ENCODE results near the gene CCDC117. TPM values are rescaled to one million over a fixed set of nuclear protein-coding genes. Genes with fewer than 3 reads are reported as not detected.
"Not testable (repeated sequence)": the region's sequence is repeated elsewhere in the genome, so short reads cannot be mapped to it uniquely, and the experiment has no call there.

CCDC117 gene
- total and polyA plus RNA-seq, 9 donors: 11.7 to 34.2 (median 22.8) TPM

- Histone ChIP-seq H3K36me3 (no peaks in the 10 kb centered on the region), H3K4me1 (ENCODE audit: insufficient read depth) (no peaks in the 10 kb centered on the region), H3K27me3 (no peaks in the 10 kb centered on the region), H3K27ac (peak within 1 kb of the TSS; percentile 95 to 98), H3K4me3 (peak within 1 kb of the TSS; percentile 98), H3K9me3 (no peaks in the 10 kb centered on the region)
- TF ChIP-seq POLR2A (IDR thresholded peaks at IDR 0.05): peak; percentile 82
- TF ChIP-seq EP300 (IDR thresholded peaks at IDR 0.05): no peak
- TF ChIP-seq CTCF (IDR thresholded peaks at IDR 0.05): peak in 2 of 3 donors; percentile 24 to 43
- DNase-seq: peak; percentile 97 to 99 (median 98)
- intact Hi-C loops (cut with DNase I): no loop called here
- 0 to 1% (median 0%) methylated on average over 51 to 54 of the region's 54 CpGs for WGBS, 3 donors
Observed at GRCh38 chr22:28741785-28742561, 30.5 kb upstream of the CCDC117 start, which contains the start of the genes CHEK2 and HSCB. Gene CHEK2, minus strand, starts transcription at chr22:28741820. Its CDS starts 7,099 bp downstream, at chr22:28734721. Gene HSCB, plus strand, starts transcription at chr22:28742039. Its CDS starts 57 bp downstream, at chr22:28742096.

GRCh38 chr22:28742562-28742962, 29.9 kb upstream of the CCDC117 start:
- WGBS, 3 donors: 1 to 3% (median 1%) methylated on average over 10 of the region's 10 CpGs
- intact Hi-C loops (cut with DNase I): no loop called here
- no peak for TF ChIP-seq POLR2A (IDR thresholded peaks at IDR 0.05)

GRCh38 chr22:28743852-28744251, 28.6 kb upstream of the CCDC117 start:
- no peaks in the 10 kb centered on the region for H3K27me3 ChIP-seq
- DNase-seq: no peak
- intact Hi-C loops (cut with DNase I): no loop called here
- H3K36me3 ChIP-seq: no peaks in the 10 kb centered on the region
- H3K9me3 ChIP-seq: no peaks in the 10 kb centered on the region
- H3K4me1 ChIP-seq (ENCODE audit: insufficient read depth): no peaks in the 10 kb centered on the region
- H3K27ac ChIP-seq: no peak overlapping the region
- TF ChIP-seq POLR2A (IDR thresholded peaks at IDR 0.05): no peak
- no peak for TF ChIP-seq EP300 (IDR thresholded peaks at IDR 0.05)
- no peak for TF ChIP-seq CTCF (IDR thresholded peaks at IDR 0.05)
- WGBS, 3 donors: 93 to 96% (median 94%) methylated on average over 3 of the region's 3 CpGs
- H3K4me3 ChIP-seq: no peak overlapping the region

More at GRCh38 chr22:28742562-28742962, 29.9 kb upstream of the CCDC117 start:
- no peaks in the 10 kb centered on the region for H3K27me3 ChIP-seq
- no peaks in the 10 kb centered on the region for H3K36me3 ChIP-seq
- peak overlapping the region; percentile 98 for H3K4me3 ChIP-seq
- DNase-seq: no peak
- no peaks in the 10 kb centered on the region for H3K4me1 ChIP-seq (ENCODE audit: insufficient read depth)
- H3K9me3 ChIP-seq: no peaks in the 10 kb centered on the region
- H3K27ac ChIP-seq: peak overlapping the region; percentile 95 to 98

GRCh38 chr22:28750471-28750881, 22.0 kb upstream of the CCDC117 start:
- Histone ChIP-seq H3K4me1 (ENCODE audit: insufficient read depth) (no peaks in the 10 kb centered on the region), H3K9me3 (no peaks in the 10 kb centered on the region), H3K4me3 (no peak overlapping the region), H3K36me3 (no peaks in the 10 kb centered on the region), H3K27me3 (no peaks in the 10 kb centered on the region), H3K27ac (no peak overlapping the region)
- intact Hi-C loops (cut with DNase I): no loop called here
- no peak for TF ChIP-seq CTCF (IDR thresholded peaks at IDR 0.05)
- no peak for TF ChIP-seq POLR2A (IDR thresholded peaks at IDR 0.05)
- TF ChIP-seq EP300 (IDR thresholded peaks at IDR 0.05): no peak
- no peak for DNase-seq
- 33 to 45% (median 36%) methylated on average over 6 of the region's 6 CpGs for WGBS, 3 donors

GRCh38 chr22:28754512-28754911, 18.0 kb upstream of the CCDC117 start:
- H3K27me3 ChIP-seq; intact Hi-C loops (cut with DNase I); H3K36me3 ChIP-seq; H3K9me3 ChIP-seq; DNase-seq; H3K27ac ChIP-seq; H3K4me1 ChIP-seq (ENCODE audit: insufficient read depth); H3K4me3 ChIP-seq: not testable (repeated sequence)
- 94 to 97% (median 95%) methylated on average over 3 of the region's 3 CpGs for WGBS, 3 donors
